Measurements from ENCODE around the gene SSTR5. TPM values are rescaled to one million over a fixed set of nuclear protein-coding genes. Genes with fewer than 3 reads are reported as not detected.

The SSTR5 gene
- total and polyA plus RNA-seq, 2 of the 4 experiments (the other 2 are of a cell fraction) = not detected

DNA sequence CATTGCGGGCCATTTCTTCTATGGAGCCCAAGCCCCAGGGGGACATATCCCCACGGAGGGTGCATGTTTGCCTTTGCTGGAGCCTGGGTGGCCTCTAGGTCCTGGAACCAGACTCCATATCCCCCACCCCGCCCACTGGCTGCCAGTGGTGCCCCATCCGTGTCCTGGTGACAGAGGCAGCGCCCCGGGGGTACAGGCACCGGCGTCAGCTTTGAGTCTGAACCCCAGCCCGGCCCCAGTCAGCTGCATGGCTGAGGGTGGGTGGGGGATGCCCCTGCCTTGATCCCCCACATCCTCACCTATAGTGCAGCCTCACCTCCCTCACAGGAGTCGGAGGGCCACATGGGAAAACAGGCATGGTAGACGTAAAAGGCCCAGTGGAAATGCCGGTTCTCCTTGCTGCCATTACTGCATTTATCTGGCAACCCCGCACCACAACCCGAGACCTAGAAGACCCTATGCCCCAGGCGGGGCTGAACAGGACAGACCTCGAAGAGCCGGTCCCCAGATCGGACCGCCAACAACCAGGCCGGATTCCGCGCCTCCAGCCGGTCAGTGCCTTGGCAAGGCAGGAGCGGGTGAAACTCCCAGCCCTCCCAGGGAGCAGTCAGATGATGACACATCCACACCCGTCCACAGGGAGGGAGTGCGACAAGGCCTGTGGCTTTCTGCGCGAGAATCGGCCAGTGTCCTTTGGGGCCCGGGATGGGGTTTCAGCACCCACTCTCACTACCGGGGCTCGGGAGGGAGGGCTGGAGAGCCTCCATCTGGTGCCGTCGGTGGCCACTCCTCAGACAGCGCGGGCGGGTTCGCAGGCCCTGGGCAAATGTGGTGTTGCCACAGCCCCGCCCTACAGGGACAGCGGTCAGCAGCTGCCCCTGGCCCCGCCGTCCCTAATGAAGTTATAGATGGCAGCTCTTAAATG is 11.9 kb upstream of the SSTR5 start:
- Histone ChIP-seq H2BK15ac (ENCODE audit: low read depth, low read length) (no peak overlapping the region), H3K56ac (ENCODE audit: extremely low read depth, insufficient read depth, low read length) (no peak overlapping the region), H2AK9ac (replicated peaks; ENCODE audit: low read depth, low read length, poor library complexity) (no peak overlapping the region), H3K79me1 (ENCODE audit: low read depth in 1 of 2, low read length in 2 of 2) (no peaks in the 10 kb centered on the region), H2BK120ac (ENCODE audit: low read depth, low read length) (no peak overlapping the region), H4K91ac (ENCODE audit: insufficient read depth, low read depth, low read length) (no peak overlapping the region), H3K4me3 (ENCODE audit: insufficient read depth, low read depth, low read length) (no peak overlapping the region), H2AFZ (replicated peaks; ENCODE audit: low read length, poor library complexity) (no peak overlapping the region), H2BK5ac (ENCODE audit: low read depth, low read length, poor library complexity, severe bottlenecking) (no peak overlapping the region), H3K9ac (ENCODE audit: low read depth, low read length) (no peak overlapping the region), H4K20me1 (ENCODE audit: insufficient read depth, low read length) (no peaks in the 10 kb centered on the region), H3K4me2 (ENCODE audit: low read depth, low read length) (no peak overlapping the region), H3K18ac (ENCODE audit: low read depth, low read length) (no peak overlapping the region), H2BK20ac (ENCODE audit: low read depth, low read length) (no peak overlapping the region), H4K8ac (ENCODE audit: low read depth in 2 of 2, low read length in 2 of 2) (no peak overlapping the region), H3K4ac (ENCODE audit: low read depth, low read length) (no peak overlapping the region), H3K23ac (ENCODE audit: low read depth, low read length) (no peak overlapping the region), H3K4me1 (ENCODE audit: control insufficient read depth, insufficient read depth, low read length) (no peaks in the 10 kb centered on the region), H3K14ac (replicated peaks; ENCODE audit: low read depth, low read length) (no peak overlapping the region), H2AK5ac (ENCODE audit: low read depth, low read length) (no peak overlapping the region), H3K36me3 (ENCODE audit: control insufficient read depth, insufficient read depth, low read length) (no peaks in the 10 kb centered on the region), H3K27me3 (ENCODE audit: control insufficient read depth, insufficient read depth, low read length) (peaks cover 21% of the 10 kb centered on the region), H3K9me1 (ENCODE audit: insufficient read depth, low read length) (no peaks in the 10 kb centered on the region), H3K9me3 (ENCODE audit: control insufficient read depth, insufficient read depth, low read length) (peaks cover 6% of the 10 kb centered on the region), H3K27ac (ENCODE audit: insufficient read depth, low read length) (no peak overlapping the region), H4K5ac (ENCODE audit: low read depth, low read length) (no peak overlapping the region)
- DNase-seq = no peak
- no peak for ATAC-seq (ENCODE audit: low read depth)
- POLR2A ChIA-PET (ENCODE audit: unreplicated experiment) = no interaction called here
- 56% methylated on average over 12 of the region's 42 CpGs; no CpG with 5 or more reads in 1 of the 2 experiments for WGBS, 2 experiments (ENCODE audit: extremely low coverage in 2 of 2, insufficient read length in 1 of 2)
- intact Hi-C loops (cut with micrococcal nuclease) = no loop called here
- dilution Hi-C loops (cut with HindIII; ENCODE audit: low sequenced_read_pairs, unreplicated experiment) = no loop called here
- no peak for TF ChIP-seq FOS (IDR thresholded peaks at IDR 0.05; ENCODE audit: low read depth, low read length)
- TF ChIP-seq, protein P1, sequence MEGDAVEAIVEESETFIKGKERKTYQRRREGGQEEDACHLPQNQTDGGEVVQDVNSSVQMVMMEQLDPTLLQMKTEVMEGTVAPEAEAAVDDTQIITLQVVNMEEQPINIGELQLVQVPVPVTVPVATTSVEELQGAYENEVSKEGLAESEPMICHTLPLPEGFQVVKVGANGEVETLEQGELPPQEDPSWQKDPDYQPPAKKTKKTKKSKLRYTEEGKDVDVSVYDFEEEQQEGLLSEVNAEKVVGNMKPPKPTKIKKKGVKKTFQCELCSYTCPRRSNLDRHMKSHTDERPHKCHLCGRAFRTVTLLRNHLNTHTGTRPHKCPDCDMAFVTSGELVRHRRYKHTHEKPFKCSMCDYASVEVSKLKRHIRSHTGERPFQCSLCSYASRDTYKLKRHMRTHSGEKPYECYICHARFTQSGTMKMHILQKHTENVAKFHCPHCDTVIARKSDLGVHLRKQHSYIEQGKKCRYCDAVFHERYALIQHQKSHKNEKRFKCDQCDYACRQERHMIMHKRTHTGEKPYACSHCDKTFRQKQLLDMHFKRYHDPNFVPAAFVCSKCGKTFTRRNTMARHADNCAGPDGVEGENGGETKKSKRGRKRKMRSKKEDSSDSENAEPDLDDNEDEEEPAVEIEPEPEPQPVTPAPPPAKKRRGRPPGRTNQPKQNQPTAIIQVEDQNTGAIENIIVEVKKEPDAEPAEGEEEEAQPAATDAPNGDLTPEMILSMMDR (conservative IDR thresholded peaks at IDR 0.05; ENCODE audit: low read depth, low read length) = no peak
- TF ChIP-seq MAFK (IDR thresholded peaks at IDR 0.05; ENCODE audit: low read depth, low read length) = no peak
- TF ChIP-seq NFE2L2 (IDR thresholded peaks at IDR 0.05; ENCODE audit: low read depth, low read length) = no peak
- no peak for TF ChIP-seq CEBPB (IDR thresholded peaks at IDR 0.05; ENCODE audit: low read depth, low read length)
- no peak for TF ChIP-seq RFX5 (IDR thresholded peaks at IDR 0.05; ENCODE audit: low read depth, low read length)
- TF ChIP-seq RAD21 (IDR thresholded peaks at IDR 0.05; ENCODE audit: low read length) = no peak
- no peak for TF ChIP-seq BHLHE40 (IDR thresholded peaks at IDR 0.05; ENCODE audit: low read depth, low read length)
- no peak for TF ChIP-seq CHD1 (IDR thresholded peaks at IDR 0.05; ENCODE audit: low read depth, low read length)
- TF ChIP-seq MAZ (IDR thresholded peaks at IDR 0.05; ENCODE audit: borderline replicate concordance, low read depth, low read length) = no peak
- no peak for TF ChIP-seq POLR2A (IDR thresholded peaks at IDR 0.05; ENCODE audit: low read depth, low read length)
- TF ChIP-seq USF2 (IDR thresholded peaks at IDR 0.05; ENCODE audit: low read depth, low read length) = no peak
- TF ChIP-seq RCOR1 (IDR thresholded peaks at IDR 0.05; ENCODE audit: insufficient replicate concordance, low read length) = no peak
- CTCF ChIA-PET = no interaction called here
- no TSS peak for BruUV-seq (replicated peaks)
- in situ Hi-C loops (cut with MboI; ENCODE audit: low sequenced_read_pairs) = loop anchor here (25.0 kb wide), 1 partner anchor 348 kb away; the partner anchor contains the start of genes ANTKMT, FBXL16 and METRN

Measured in IMR-90 (cell line).